ENCODE results near the gene ZFYVE9. TPM values are rescaled to one million over a fixed set of nuclear protein-coding genes. Genes with fewer than 3 reads are reported as not detected.

ZFYVE9 gene
- total and polyA plus RNA-seq, 2 of the 13 experiments (the other 11 are each of a cell fraction or from before 2014, with no cell fraction given) = 9.2 to 19.8 TPM

DNA sequence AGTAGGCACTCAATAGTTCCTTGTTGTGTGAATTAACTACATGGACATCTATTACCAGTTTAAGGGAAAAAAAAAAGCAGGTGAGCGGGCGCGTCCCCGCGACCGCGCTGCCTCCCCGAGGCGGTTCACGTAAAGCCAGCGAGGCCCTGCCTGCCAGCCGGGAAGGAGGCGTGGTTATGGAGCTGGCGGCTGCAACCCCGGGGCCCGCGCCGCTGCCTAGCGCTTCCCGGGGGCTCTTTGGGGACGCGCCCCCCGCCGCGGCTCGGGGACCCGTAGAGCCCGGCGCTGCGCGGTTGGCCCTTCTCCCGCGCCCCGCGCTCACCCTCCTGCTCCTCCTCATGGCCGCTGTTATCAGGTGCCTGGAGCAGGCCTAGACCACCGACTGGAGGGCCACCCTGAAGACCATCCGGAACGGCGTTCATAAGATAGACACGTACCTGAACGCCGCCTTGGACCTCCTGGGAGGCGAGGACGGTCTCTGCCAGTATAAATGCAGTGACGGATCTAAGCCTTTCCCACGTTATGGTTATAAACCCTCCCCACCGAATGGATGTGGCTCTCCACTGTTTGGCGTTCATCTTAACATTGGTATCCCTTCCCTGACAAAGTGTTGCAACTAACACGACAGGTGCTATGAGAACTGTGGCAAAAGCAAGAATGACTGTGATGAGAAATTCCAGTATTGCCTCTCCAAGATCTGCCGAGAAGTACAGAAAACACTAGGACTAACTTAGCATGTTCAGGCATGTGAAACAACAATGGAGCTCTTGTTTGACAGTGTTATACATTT, 226.7 kb downstream of the ZFYVE9 start (continued):
- TF ChIP-seq JDP2 (CRISPR knock-in tag; IDR thresholded peaks at IDR 0.05; ENCODE audit: borderline replicate concordance) (no peak), MBD4 (IDR thresholded peaks at IDR 0.05; ENCODE audit: borderline replicate concordance, low read length) (no peak), SIX4 (CRISPR knock-in tag; IDR thresholded peaks at IDR 0.05) (no peak), ZBTB2 (CRISPR knock-in tag; IDR thresholded peaks at IDR 0.05; ENCODE audit: low read depth) (no peak), NRL (CRISPR knock-in tag; IDR thresholded peaks at IDR 0.05; ENCODE audit: borderline replicate concordance) (peak; percentile 63; the same call in 1 of the 2 replicates), ZNF614 (CRISPR knock-in tag; IDR thresholded peaks at IDR 0.05; ENCODE audit: borderline replicate concordance) (no peak; the same call in 1 of the 2 replicates), ZNF768 (CRISPR knock-in tag; IDR thresholded peaks at IDR 0.05) (no peak; the same call in 1 of the 2 replicates), ZNF274 (CRISPR knock-in tag; IDR thresholded peaks at IDR 0.05) (no peak), MED8 (CRISPR knock-in tag; IDR thresholded peaks at IDR 0.05; ENCODE audit: insufficient replicate concordance) (no peak), HBP1 (CRISPR knock-in tag; IDR thresholded peaks at IDR 0.05; ENCODE audit: low read depth) (no peak), ZNF263 (CRISPR knock-in tag; IDR thresholded peaks at IDR 0.05) (no peak), ZNF460 (CRISPR knock-in tag; IDR thresholded peaks at IDR 0.05; ENCODE audit: borderline replicate concordance) (no peak), TGIF2 (CRISPR knock-in tag; IDR thresholded peaks at IDR 0.05) (no peak), TOPORS (CRISPR knock-in tag; IDR thresholded peaks at IDR 0.05) (no peak), CHD4 (IDR thresholded peaks at IDR 0.05; ENCODE audit: borderline replicate concordance, low read length) (no peak), HMG20B (CRISPR knock-in tag; conservative IDR thresholded peaks at IDR 0.05) (no peak), MAFG (CRISPR knock-in tag; IDR thresholded peaks at IDR 0.05) (no peak), ISX (CRISPR knock-in tag; conservative IDR thresholded peaks at IDR 0.05) (no peak), RAD21 (CRISPR knock-in tag; IDR thresholded peaks at IDR 0.05) (peak; percentile 21; the same call in 1 of the 2 replicates), ZNF563 (CRISPR knock-in tag; IDR thresholded peaks at IDR 0.05) (0 out of 2 replicates have a peak, but pooled peaks have one; percentile 32), ZNF235 (CRISPR knock-in tag; IDR thresholded peaks at IDR 0.05; ENCODE audit: borderline replicate concordance) (no peak), ZNF383 (CRISPR knock-in tag; IDR thresholded peaks at IDR 0.05; ENCODE audit: borderline replicate concordance) (no peak), CENPT (CRISPR knock-in tag; IDR thresholded peaks at IDR 0.05; ENCODE audit: low read depth) (no peak)
- TF ChIP-seq, protein P1, sequence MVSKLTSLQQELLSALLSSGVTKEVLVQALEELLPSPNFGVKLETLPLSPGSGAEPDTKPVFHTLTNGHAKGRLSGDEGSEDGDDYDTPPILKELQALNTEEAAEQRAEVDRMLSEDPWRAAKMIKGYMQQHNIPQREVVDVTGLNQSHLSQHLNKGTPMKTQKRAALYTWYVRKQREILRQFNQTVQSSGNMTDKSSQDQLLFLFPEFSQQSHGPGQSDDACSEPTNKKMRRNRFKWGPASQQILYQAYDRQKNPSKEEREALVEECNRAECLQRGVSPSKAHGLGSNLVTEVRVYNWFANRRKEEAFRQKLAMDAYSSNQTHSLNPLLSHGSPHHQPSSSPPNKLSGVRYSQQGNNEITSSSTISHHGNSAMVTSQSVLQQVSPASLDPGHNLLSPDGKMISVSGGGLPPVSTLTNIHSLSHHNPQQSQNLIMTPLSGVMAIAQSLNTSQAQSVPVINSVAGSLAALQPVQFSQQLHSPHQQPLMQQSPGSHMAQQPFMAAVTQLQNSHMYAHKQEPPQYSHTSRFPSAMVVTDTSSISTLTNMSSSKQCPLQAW (CRISPR knock-in tag; IDR thresholded peaks at IDR 0.05) = no peak
- TF ChIP-seq, protein P2, sequence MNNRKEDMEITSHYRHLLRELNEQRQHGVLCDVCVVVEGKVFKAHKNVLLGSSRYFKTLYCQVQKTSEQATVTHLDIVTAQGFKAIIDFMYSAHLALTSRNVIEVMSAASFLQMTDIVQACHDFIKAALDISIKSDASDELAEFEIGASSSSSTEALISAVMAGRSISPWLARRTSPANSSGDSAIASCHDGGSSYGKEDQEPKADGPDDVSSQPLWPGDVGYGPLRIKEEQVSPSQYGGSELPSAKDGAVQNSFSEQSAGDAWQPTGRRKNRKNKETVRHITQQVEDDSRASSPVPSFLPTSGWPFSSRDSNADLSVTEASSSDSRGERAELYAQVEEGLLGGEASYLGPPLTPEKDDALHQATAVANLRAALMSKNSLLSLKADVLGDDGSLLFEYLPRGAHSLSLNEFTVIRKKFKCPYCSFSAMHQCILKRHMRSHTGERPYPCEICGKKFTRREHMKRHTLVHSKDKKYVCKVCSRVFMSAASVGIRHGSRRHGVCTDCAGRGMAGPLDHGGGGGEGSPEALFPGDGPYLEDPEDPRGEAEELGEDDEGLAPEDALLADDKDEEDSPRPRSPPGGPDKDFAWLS (CRISPR knock-in tag; IDR thresholded peaks at IDR 0.05; ENCODE audit: borderline replicate concordance) = no peak

Data from HepG2 (cell line).